SU-DHL-6 (cell line): ENCODE measurements around the gene SLC17A7.

Source experiments
- EZH2phosphoT487 ChIP-seq: fragments of 200-600 bp; sonication (generic), shearing (Covaris generic); conservative IDR thresholded peaks from 2 replicates; pipeline ENCODE4 v1.6.1; 2018; ENCODE audit warnings: mild to moderate bottlenecking, antibody characterized with exemption, low read length, moderate library complexity, mixed read lengths
- TF ChIP-seq, protein P1 (sequence below): fragments of 200-600 bp; sonication (generic); IDR thresholded peaks from one replicate; pipeline ENCODE4 v1.5.1; 2017; ENCODE audit warnings: antibody characterized with exemption, mild to moderate bottlenecking, low read length, moderate library complexity; ENCODE audit not compliant: insufficient read depth, poor library complexity, severe bottlenecking

DNA sequence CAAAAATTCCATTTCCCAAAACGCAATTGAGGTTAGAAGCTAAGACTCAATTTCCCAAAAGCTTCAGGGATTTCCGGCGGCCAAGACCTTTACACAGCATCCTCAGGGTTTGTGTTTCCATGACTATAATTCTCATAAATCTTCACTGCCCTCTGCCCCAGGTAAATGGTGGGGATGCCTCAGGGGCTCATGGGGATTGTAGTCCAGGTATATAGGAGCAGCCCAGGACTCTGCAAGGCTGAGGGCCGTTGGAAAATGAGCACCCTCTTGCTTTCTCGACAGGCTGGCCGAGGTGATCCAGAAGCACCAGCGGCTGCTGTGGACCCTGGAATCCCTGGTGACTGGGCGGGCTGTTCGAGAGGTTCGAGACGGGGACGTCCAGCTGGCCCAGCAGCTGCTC is 18.1 kb upstream of the SLC17A7 start:
- TF ChIP-seq, protein P1, sequence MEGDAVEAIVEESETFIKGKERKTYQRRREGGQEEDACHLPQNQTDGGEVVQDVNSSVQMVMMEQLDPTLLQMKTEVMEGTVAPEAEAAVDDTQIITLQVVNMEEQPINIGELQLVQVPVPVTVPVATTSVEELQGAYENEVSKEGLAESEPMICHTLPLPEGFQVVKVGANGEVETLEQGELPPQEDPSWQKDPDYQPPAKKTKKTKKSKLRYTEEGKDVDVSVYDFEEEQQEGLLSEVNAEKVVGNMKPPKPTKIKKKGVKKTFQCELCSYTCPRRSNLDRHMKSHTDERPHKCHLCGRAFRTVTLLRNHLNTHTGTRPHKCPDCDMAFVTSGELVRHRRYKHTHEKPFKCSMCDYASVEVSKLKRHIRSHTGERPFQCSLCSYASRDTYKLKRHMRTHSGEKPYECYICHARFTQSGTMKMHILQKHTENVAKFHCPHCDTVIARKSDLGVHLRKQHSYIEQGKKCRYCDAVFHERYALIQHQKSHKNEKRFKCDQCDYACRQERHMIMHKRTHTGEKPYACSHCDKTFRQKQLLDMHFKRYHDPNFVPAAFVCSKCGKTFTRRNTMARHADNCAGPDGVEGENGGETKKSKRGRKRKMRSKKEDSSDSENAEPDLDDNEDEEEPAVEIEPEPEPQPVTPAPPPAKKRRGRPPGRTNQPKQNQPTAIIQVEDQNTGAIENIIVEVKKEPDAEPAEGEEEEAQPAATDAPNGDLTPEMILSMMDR, result no peak
- TF ChIP-seq EZH2phosphoT487, result no peak
